GM15510 (cell line): Measurements from ENCODE around the gene WDTC1.

Experiments
- POLR2A ChIP-seq: IDR thresholded peaks from 3 replicates; pipeline ENCODE4 v1.6.1; 2011; ENCODE audit warnings: borderline replicate concordance; ENCODE audit not compliant: insufficient read length; ENCODE audit errors: extremely low read depth

Gene WDTC1

GRCh38 chr1:27300341-27301051, 66.1 kb downstream of the WDTC1 start:
- TF ChIP-seq POLR2A: no peak

GRCh38 chr1:27301052-27301422, 66.6 kb downstream of the WDTC1 start:
- no peak for TF ChIP-seq POLR2A

GRCh38 chr1:27301582-27302199, 67.3 kb downstream of the WDTC1 start:
- TF ChIP-seq POLR2A: no peak

GRCh38 chr1:27302612-27303011, 68.2 kb downstream of the WDTC1 start:
- no peak for TF ChIP-seq POLR2A

- TF ChIP-seq POLR2A: no peak
These were observed 69.1 kb downstream of the WDTC1 start for GRCh38 chr1:27303509-27303908.

- no peak for TF ChIP-seq POLR2A
These were observed 71.6 kb downstream of the WDTC1 start for GRCh38 chr1:27306071-27306470.

- TF ChIP-seq POLR2A: no peak
These were observed 72.7 kb downstream of the WDTC1 start for GRCh38 chr1:27306892-27307761.

- no peak for TF ChIP-seq POLR2A
These were observed 73.6 kb downstream of the WDTC1 start for GRCh38 chr1:27307874-27308598.

GRCh38 chr1:27314169-27314568, 79.7 kb downstream of the WDTC1 start:
- no peak for TF ChIP-seq POLR2A

GRCh38 chr1:27314737-27315136, 80.3 kb downstream of the WDTC1 start:
- no peak for TF ChIP-seq POLR2A

GRCh38 chr1:27316860-27317259, 82.4 kb downstream of the WDTC1 start:
- no peak for TF ChIP-seq POLR2A

- no peak for TF ChIP-seq POLR2A
These were observed 83.7 kb downstream of the WDTC1 start for GRCh38 chr1:27318136-27318535.

- no peak for TF ChIP-seq POLR2A
These were observed 84.2 kb downstream of the WDTC1 start for GRCh38 chr1:27318596-27318995.

- peak; percentile 84 for TF ChIP-seq POLR2A
These were observed 87.6 kb downstream of the WDTC1 start, which contains the start of gene TMEM222 for GRCh38 chr1:27321813-27322568. TSS of gene TMEM222 (plus strand) at chr1:27322163. CDS start at chr1:27322198, 35 bp downstream.
